Gastrocnemius medialis (tissue), 4 donors: ENCODE data around the gene TBXA2R.

ENCODE experiments used
- CTCF ChIP-seq, 5 experiments: fragments of 450-650 bp in 3 of 5; fragments of 200-600 bp in 2 of 5; sonication (generic) in 2 of 5; IDR thresholded peaks in 4 of 5; conservative IDR thresholded peaks in 1 of 5; 1 replicate in 4 of 5; 2 replicates in 1 of 5; pipeline ENCODE4 v1.5.1; 2016 to 2019; ENCODE audit warnings: antibody characterized with exemption in 5 of 5, mild to moderate bottlenecking in 3 of 5, moderate library complexity in 3 of 5
- POLR2A ChIP-seq, 2 donors: fragments of 450-650 bp; IDR thresholded peaks; one replicate each; pipeline ENCODE4 v1.6.1; 2017; ENCODE audit warnings: antibody characterized with exemption in 2 of 2, mild to moderate bottlenecking in 2 of 2, moderate library complexity in 2 of 2

GRCh38 chr19:3651684-3652083 is 45.0 kb upstream of the TBXA2R start:
- TF ChIP-seq POLR2A (IDR thresholded peaks at IDR 0.05) (no peak), CTCF (IDR thresholded peaks at IDR 0.05 in 4 of 5, conservative IDR thresholded peaks at IDR 0.05 in 1 of 5) (no peak)
